Fibroblast of skin of left quadriceps (primary cell): ENCODE data around the gene SCUBE1.
A peak's percentile ranks its signal among the peaks of the same experiment; 100 is the strongest.

Experiments used
- DNase-seq, 2 experiments: peaks; one replicate each; pipeline ENCODE4 v3.0.0-alpha.2; 2013; ENCODE audit warnings: low read depth in 2 of 2

The SCUBE1 gene

DNA sequence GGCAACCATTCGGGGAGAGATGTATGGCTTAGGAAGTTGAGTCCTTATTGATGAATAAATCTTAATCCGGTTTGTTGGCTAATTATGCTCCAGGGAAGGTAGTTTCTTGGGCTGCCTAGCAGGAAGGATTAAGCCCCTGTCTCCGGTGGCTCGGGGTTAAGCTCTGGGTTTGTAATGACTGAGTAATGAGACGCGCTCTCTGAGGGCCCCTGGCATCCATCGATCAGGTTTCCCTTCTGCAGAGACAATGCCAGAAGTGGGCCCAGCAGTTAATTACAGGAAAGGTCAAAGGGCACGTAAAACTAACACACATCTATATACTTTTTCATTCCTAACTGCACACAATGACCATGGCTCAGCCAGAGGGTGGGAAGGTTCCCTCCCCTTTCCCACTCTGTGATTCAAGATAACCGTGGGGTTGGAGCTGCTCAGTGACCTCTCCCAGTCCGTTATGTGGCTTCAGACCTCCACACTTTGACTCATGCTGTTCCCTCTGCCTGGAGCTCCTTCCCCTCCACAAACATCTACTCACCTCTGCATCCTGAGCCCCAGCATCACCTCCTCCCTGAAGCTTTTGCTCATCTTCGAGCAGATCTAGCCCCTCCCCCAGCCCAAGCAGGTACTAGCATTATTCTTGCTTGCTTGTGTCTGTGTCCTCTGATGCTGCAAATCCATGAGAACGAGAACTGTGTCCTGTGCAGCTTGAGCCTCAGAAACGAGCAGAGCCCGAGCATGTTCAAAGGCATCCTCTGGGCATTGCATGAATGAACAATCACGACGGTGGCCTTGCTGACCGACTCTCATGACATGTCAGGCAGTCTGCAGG is 16.6 kb downstream of the SCUBE1 start:
- DNase-seq: no peak

DNA sequence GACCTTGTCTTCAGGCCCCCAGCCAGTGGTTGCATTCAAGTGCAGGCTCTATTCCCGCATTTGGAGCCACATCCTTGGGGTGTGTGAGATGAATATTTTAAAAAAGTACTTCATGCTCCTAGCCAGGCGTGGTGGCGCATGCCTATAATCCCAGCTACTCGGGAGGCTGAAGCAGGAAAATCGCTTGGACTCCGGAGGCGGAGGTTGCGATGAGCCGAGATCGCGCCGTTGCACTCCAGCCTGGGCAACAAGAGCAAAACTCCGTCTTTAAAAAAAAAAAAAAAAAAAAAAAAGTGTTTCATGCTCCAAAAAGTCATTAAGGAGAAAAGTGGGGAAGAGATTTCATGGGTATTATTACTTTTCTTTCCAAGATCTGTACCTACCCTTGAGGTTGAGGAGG is 18.0 kb downstream of the SCUBE1 start:
- DNase-seq: no peak

DNA sequence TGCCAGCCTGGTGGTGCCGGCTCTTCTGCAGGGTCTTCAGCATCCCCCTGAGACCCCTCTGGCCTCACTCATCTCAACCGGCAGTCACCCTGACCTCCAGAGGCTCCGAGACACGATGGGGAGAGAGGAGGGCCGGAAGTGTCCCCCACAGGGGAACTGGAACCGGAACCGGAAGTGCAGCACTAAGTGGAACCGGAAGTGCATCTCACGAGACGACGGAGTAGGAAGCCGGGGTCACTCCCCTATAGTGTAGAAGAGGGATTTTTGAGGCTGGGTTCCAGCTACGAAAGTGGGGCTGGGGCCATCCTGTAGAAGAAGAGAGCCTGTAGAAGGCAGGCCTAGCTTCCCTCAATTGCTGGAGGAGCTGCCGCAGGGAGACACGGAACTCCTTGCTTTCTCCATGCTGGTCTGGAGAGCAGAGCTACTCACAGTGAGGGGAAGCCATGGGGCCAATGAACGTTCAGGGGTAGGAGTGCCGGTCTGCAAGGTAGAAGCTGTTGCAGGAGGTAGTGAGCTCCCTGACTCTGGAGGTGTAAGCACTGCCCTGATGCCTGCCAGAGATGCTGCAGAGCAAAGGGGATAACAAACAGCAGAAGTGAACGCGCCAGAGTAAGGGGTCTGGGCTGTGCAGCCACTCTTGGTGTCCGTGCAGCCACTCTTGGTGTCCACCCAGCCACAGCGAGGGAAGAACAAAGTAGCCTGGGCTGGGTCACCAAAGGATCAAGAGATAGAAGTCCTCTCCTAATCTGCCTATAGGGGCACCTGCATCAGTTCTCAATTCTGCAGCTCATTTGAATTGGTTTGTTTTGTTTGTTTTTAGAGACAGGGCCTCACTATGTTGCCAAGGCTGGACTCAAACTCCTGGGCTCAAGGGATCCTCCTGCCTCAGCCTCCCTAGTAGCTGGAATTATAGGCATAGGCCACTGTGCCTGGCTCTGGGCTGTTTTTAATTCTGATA is 21.9 kb downstream of the SCUBE1 start:
- no peak for DNase-seq

DNA sequence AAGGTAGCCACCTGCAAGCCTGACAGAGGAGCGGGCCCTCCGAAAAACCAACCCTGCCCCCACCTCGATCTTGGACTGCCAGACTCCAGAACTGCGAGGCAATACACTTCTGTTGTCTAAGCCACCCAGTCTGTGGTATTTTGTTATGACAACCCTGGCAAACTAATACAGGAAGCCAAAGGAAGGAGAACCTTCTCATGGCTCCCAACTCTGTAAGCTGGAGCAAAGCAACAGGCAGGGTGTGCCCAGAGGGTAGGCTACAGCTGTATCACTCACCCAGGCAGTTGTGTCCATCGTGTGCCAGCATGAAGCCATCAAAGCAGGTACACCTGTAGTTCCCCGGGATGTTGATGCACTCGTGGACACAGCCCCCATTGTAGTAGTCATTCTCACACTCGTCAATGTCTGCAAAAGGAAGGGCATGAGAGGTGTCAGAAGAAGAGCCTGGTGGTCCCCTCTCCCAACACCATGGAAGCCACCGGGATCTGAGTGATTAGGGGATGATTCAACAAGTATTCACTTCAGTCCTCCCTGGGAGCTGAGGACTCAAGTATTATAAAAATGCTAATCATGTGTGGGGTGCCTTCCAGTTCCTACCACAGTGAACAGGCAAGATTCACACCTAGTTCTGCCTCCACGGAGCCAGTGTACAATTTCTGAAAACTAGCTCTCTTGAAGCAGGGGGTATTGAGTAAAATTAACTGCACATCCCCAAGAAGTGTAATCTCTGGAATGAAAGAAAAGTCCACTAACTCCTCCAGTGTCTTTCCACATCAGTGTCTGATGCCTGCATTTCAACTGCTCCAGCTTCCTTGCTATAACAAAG is 23.3 kb downstream of the SCUBE1 start:
- no peak for DNase-seq

DNA sequence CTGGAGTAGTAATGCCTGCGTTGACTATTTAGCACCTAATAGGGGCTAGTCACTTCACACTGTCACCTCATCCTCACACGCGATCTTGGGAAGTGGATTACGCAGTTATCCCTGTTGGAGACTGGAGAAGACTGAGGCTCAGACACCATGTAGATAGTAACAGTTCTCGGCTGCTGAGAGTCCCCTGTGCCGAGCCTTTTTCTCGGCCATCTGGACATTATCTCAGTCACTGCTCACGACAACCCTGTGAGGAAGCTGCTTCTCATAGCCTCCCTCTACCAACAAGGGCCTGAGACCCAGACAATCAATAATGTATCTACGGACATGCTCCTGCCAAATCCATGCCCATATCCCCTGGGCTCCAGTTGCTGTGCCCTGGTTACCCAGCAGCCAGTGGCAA is 25.9 kb downstream of the SCUBE1 start:
- DNase-seq: no peak

DNA sequence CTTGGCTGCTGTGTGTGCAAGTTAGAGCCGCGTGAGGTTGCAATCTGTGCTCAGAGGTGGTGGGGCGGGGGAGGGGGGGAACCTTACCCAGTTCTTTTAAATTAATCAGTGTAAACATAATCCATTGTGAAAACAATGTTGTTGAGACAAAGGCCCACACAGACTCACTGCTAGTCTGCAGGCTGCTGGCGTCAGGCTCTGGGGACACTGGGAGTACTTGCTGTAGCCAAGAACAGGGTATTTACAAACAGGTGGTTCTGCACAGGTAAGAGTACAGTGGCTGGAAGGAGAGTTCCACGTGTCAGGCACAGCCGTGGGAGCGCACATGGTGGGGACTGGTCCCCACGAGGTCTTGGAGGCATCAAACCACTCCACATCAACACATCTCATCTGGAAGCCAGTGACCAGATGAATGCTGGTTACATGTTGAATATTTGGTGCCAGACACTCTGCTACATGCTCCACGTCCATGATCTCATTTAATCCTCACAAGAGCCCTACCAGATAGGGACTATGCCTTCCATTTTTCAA is 27.4 kb downstream of the SCUBE1 start:
- no peak for DNase-seq

DNA sequence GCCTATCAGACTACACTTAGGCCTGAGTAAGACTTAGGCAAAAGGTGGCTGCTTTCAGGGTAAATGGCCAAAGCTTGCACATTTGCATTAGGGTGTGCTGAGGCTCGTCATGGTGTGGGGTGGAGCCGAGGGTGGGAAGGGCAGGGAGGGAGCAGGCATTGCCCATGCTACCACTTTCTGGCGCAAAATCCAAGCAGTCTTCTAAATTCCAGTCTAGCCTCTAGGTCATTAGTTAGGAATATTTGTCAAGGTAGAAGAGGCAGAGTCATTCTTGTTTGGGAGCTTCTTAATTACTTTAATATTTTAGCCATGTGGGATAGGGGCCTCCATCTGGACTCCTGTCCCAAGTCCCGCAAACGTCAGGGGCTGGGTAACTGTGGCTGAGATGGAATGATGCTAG is 28.6 kb downstream of the SCUBE1 start:
- DNase-seq: no peak

DNA sequence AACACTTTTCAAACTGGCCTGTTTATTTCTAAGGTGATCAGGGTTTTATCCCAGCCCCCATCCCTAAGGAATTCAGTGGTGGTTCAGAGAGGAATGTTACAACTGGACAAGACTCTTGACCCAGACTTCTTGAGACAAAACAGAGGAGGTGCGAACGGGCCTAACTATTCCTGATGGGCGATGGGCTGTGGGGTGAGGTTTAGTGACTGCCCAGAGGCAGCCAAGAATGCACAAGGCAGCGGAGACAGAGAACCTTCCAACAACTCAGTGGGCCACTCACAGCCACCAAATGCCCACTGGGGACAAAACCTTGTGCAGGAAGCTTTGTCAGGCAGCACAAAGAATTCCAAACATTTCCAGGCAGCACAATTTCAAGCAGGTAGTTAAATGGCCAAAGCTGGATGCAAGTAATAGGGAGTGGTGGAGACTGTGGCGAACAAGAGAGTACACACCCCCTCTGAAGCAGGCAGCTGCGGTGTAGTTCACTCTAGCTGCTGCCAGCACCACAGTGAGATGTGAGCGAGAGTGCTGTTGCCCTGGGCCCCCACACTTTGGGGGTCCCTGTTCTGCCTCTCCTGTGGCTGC is 29.2 kb downstream of the SCUBE1 start:
- DNase-seq: no peak

DNA sequence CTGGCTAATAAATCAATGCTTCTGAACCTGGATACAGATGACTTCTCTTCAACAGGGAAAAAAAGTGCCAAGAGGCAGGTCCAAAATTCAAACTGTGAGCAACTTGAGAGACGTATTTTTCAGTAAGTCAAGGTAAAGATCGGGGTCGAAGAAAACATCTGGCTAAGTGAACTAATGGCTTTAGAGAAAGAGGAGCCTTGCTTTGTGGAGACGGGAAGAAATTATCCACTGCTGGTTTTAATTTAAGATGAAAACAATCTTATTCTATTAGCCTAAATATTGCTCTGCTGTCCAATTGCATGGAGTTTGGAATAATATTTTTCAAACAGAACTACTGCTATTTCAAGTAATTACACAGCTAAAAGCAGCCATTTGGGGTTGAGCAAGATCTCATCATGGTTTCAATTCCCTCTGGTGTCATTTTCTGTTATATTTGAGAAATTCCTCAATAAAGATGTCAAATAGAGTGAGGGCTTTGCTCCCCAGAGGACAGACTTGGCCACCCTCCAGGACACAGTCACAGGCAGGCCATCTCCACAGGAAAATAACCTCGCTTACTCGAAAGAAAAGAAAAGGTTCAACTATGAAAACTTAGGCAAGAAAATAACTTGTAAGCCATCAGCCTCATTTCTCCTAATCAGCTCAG is 29.8 kb downstream of the SCUBE1 start:
- peak; percentile 43 to 46 for DNase-seq

DNA sequence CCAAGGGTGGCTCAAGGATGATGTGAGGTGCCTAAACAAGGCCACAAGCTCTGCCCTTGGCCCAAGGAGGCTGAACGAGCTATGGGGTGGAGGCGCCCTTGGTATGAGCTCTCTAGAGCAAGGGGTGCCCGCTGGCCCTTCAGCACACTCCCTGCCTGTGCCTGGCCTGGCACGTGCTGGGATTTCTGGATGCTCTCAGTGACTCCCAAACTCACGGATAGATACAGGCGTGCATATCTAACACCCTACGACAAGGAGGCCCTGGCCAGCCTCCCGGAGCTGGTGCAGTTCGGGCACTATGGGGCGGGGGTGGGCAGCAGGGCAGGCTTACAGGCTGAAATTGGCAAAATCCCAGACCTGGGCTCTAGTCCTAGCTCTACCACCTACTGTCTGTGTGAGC is 30.6 kb downstream of the SCUBE1 start:
- no peak for DNase-seq

DNA sequence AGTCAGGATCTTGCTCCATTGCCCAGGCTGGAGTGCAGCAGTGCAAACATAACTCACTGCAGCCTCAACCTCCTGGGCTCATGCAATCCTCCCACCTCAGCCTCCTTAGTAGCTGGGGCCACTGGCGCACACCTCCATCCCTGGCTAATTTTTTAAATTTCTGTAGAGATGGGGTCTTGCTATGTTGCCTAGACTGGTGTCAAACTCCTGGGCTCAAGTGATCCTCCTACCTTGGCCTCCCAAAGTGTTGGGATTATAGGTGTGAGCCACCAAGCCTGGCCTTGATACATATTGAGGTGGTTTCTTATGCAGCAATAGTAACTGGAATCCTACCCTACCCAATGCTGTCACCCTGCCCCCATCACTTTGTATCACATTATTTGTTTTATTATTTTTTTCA is 32.4 kb downstream of the SCUBE1 start:
- DNase-seq: no peak

DNA sequence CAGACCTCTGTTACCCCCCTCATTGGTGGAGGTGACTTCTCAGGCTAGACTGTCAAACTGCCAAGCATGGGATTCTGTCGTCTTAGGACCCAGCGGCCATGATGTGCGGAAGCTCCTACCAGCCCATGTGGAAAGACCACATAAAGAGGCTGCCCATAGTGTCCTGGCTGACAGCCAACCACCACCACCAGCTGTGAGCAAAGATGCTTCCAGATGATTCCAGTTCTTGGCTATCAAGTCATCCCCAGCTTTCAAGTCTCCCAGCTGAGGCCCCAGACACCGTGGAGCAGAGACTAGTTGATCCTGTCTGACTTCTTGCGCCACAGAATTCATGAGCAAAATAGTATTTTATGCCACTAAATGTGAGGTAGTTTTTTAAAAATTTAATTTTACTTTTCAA is 32.9 kb downstream of the SCUBE1 start:
- peak in 1 of 2 experiments; percentile 6 for DNase-seq

DNA sequence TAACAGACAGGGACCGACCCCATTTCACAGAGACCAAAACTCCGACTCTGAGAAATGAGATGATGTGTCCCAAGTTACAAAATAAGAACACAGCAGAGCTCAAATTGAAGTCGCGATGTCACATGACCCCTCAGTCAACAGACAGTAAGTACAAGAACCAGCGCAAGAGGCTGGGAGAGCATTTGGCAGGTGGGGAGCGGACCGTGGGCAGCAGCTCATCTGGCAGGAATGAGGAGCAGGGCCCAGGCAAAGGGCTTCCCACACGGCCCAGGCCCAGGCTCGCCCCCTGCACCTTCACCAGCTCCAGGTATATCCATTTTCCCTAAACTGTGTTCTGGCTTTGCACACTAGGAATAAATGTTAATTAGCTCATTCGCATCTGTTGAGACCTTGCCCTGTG is 34.3 kb downstream of the SCUBE1 start:
- no peak for DNase-seq

DNA sequence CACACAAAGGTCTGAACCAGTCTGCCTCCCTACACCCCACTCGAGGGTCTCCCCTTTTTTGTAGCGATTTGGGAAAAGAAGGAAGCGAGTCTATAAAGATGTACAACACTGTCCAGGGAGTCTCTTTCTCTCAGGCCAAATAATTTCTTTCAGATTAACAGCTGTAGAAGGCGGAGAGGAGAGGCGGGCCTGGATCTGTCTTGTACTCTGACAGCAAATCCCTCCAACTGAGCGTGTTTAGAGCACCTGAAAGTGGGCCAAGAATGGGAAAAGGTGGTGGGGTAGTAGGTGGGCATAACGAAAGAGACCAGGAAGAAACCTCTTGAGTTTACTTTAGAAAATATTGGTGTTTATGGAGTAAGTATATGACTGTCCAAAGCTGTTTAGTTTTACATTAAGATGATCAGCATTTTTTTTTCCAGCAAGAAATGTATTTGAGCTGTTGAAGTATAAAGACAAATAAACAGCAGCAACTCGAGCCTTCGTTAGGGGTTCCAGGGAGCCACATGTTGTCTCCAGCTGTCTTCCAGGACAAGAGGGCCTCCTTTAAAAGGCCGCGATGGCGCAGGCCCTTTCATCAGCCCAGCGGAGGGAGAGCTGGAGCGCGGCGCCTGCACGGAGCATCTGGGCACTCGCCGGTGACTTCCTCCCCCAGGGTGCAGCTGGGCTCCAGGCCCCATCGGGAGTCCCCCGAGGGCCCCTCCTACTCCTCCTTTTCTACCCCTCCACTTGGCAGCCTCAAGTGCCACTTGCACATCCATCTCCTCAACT is 34.9 kb downstream of the SCUBE1 start:
- no peak for DNase-seq

DNA sequence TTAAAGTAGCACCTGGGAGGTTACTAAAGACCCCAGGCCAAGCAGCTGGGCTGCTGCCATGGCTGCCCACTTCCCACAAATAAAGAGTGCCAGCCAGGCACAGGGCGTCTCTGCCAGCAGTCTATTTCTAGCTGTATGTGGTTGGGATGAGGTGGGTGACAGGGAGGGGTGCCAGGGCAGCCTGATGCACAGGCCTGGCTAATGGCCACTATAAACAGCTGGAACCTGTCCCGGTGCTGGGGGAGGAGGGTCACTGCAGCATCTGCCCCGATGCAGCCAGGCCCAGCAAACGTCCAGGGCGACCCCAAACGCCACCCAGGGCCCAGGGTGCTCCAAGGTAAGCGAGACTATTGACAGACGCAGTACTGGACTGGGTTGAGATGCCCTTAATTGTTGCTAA is 37.4 kb downstream of the SCUBE1 start:
- no peak for DNase-seq

DNA sequence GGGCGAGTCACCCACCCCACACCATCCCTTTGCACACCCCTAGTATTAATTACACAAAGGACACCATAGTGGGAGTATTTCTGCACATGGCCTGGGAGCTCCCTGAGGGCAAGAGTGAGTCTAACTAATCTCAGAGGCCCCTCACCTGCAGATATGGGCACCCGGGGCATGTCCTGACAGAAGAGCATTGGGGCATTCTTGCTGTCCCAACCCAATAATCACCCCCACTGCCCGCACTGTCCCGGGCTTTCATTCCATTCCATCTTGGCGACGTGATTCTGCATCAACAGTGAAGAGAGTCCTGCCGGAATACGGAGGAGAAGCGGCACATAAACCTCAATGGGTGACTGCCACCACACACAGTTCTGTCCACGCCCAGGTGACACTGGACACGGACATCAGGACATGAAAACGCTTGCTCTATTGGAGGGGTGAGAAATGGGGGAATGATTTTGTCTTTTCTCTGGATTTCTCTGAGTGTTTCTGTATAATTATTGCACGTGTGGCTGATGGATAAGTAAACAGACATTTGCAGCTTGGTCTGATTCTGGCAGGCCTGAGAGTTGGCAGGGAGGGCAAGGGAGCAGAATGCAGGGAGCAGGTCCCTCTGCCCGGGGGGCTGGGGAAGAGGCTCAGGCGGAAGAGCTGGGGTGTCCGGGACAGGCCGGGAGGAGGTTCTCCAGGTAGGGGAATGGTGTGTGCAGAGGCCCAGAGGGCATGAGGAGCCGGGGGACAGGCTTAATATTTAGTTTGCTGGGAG is 38.2 kb downstream of the SCUBE1 start:
- DNase-seq: no peak

DNA sequence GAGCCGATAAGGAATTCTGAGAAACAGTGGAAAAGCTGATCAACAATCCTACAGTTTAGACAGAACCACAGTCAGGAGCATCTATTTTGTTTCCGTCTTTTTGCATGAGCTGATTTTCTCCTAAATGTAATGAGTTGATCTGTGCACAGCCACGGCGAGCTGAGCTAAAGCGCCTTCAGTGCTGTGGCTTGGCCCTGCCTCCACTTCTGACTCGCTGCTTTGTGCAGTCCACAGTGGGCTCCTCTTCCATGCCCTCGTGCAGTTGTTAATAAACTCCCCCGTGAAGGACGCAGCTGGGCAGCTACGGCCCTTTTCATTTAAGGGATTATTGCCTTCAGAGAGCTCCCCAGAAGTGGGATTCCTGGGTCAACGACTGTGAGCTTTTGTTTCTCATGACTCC is 39.4 kb downstream of the SCUBE1 start:
- DNase-seq: no peak

DNA sequence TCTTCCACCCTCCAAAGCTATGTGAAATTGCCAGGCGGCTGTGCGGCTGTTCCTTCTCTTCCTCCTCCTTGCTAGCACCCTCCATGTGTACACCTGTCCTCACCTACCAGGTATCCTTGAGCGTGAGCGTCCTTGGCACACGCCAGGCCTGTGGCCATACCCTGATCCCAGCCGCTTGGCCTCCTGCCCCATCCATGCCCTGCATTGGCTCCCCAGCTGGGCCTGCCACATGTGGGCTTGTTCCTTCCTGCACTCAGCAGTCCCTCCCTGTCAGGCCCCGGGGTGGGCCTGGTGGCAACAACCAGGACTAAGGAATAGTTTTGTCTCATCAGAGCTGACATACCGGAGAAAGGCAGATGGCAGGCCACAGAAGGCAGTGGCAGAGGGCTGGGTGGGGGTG is 40.0 kb downstream of the SCUBE1 start:
- DNase-seq: no peak

DNA sequence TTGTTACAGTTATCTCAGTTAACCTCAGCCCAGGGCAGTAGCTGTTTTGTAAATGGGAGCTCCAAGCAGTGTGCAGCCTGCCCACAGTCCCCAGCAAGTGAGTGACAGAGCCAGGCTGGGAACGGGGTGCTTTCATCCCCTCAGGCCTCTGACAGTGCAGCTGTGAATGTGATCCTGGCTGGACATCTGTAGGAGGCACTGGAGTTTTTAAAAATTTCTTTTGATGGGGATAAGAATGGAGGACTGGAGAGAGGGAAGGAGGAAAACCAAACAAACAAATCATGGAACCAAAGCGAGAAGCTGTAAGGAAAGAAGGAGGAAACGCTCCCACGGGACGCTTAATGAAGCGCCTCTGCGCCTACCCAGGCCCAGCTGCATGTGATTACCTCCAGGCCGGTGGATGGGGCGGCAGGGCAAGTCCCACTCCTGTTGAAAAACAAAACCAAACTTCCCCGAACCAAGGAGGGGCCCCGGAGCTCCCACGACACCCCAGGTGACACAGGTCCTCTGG is 40.6 kb downstream of the SCUBE1 start:
- no peak for DNase-seq
